Measurements from ENCODE around the gene BDKRB2. TPM values are rescaled to one million over a fixed set of nuclear protein-coding genes. Genes with fewer than 3 reads are reported as not detected.

BDKRB2 gene
- total and polyA plus RNA-seq, 2 of the 13 experiments (the other 11 are each of a cell fraction or from before 2014, with no cell fraction given) = 0.03 TPM; not detected in 1

- in situ Hi-C loops (cut with HindIII; ENCODE audit: extremely low pct_ligation_motif_present, low pct_unique_long_range_greater_than_20kb) (no loop called here), intact Hi-C loops (cut with micrococcal nuclease; ENCODE audit: unreplicated experiment) (no loop called here)
- Histone ChIP-seq H3K9ac (ENCODE audit: insufficient read depth, low read depth, low read length) (no peak overlapping the region), H3K79me2 (ENCODE audit: insufficient read depth, low read length) (no peaks in the 10 kb centered on the region), H3K36me3 (replicated peaks in 1 of 2; ENCODE audit: control insufficient read depth in 1 of 2, insufficient read depth in 2 of 2, low read length in 2 of 2) (no peaks in the 10 kb centered on the region), H4K20me1 (ENCODE audit: insufficient read depth, low read length) (no peaks in the 10 kb centered on the region), H3K4me2 (ENCODE audit: low read depth, low read length) (no peak overlapping the region), H3K4me3 (replicated peaks in 1 of 3; ENCODE audit: insufficient read depth in 1 of 3, low read depth in 2 of 3, low read length in 3 of 3) (no peak overlapping the region), H3K27ac (ENCODE audit: extremely low read length, insufficient read depth, low read length) (no peak overlapping the region), H3K9me3 (ENCODE audit: low read length) (no peaks in the 10 kb centered on the region), H3K4me1 (ENCODE audit: insufficient read depth, low read length) (peaks cover 5% of the 10 kb centered on the region; the same call in 1 of the 2 replicates), H3K27me3 (ENCODE audit: control insufficient read depth in 1 of 2, insufficient read depth in 2 of 2, low read length in 2 of 2) (no peaks in the 10 kb centered on the region; a peak in 1 of 5 replicates), H2AFZ (ENCODE audit: low read length) (no peak overlapping the region)
- ChIA-PET POLR2A (no interaction called here), CTCF (ENCODE audit: low intra/inter-chr PET ratio, low total read pairs) (no interaction called here)
- DNase-seq (ENCODE audit: low spot score) (no peak), FAIRE-seq (no peak), ATAC-seq (no peak)
- TF ChIP-seq ZNF557 (CRISPR knock-in tag; IDR thresholded peaks at IDR 0.05) (no peak), CHD4 (IDR thresholded peaks at IDR 0.05; ENCODE audit: borderline replicate concordance, low read length) (no peak), SNRNP70 (IDR thresholded peaks at IDR 0.05; ENCODE audit: low read depth, low read length) (no peak), ZNF251 (CRISPR knock-in tag; IDR thresholded peaks at IDR 0.05) (no peak), E2F1 (CRISPR knock-in tag; IDR thresholded peaks at IDR 0.05) (no peak), ZKSCAN1 (IDR thresholded peaks at IDR 0.05; ENCODE audit: low read length) (no peak), ZNF280D (CRISPR knock-in tag; IDR thresholded peaks at IDR 0.05) (no peak)
- no TSS peak for BruUV-seq (replicated peaks)
- 60% methylated on average over 6 of the region's 7 CpGs for WGBS (ENCODE audit: low lambda C conversion rate)
Measured at GRCh38 chr14:96180043-96180874, 24.4 kb upstream of the BDKRB2 start.
